H9 (cell line): ENCODE results near the gene PRDX3. TPM values are rescaled to one million over a fixed set of nuclear protein-coding genes. Genes with fewer than 3 reads are reported as not detected.
A peak's percentile ranks its signal among the peaks of the same experiment; 100 is the strongest.

Source experiments
- DNase-seq: peaks from one replicate; pipeline ENCODE4 v3.0.0-alpha.2; 2017
- H2AFZ ChIP-seq: one replicate; pipeline ENCODE4 v1.6.1; 2013; ENCODE audit warnings: mild to moderate bottlenecking, low read length, control low read depth, moderate library complexity
- H2AK5ac ChIP-seq: 2 replicates; pipeline ENCODE4 v1.6.1; 2013; ENCODE audit warnings: low read length, control low read depth, mixed read lengths; ENCODE audit not compliant: insufficient read length
- H2BK120ac ChIP-seq: one replicate; pipeline ENCODE4 v1.6.1; 2013; ENCODE audit warnings: low read depth, mild to moderate bottlenecking, low read length, control low read depth, inconsistent platforms; ENCODE audit not compliant: poor library complexity, severe bottlenecking
- H2BK12ac ChIP-seq: 2 replicates; pipeline ENCODE4 v1.6.1; 2013; ENCODE audit warnings: low read length, control low read depth, mixed read lengths, low read depth; ENCODE audit not compliant: insufficient read length
- H2BK15ac ChIP-seq: 2 replicates; pipeline ENCODE4 v1.6.1; 2013; ENCODE audit warnings: low read depth, low read length, control low read depth
- H2BK20ac ChIP-seq: one replicate; pipeline ENCODE4 v1.6.1; 2013; ENCODE audit warnings: low read depth, mild to moderate bottlenecking, low read length, control low read depth, inconsistent platforms; ENCODE audit not compliant: poor library complexity, severe bottlenecking
- H2BK5ac ChIP-seq: 2 replicates; pipeline ENCODE4 v1.6.1; 2013; ENCODE audit warnings: low read length, control low read depth, mixed read lengths; ENCODE audit not compliant: insufficient read length
- H3K14ac ChIP-seq: 2 replicates; pipeline ENCODE4 v1.6.1; 2013; ENCODE audit warnings: low read length, control low read depth; ENCODE audit not compliant: insufficient read depth
- H3K18ac ChIP-seq: 2 replicates; pipeline ENCODE4 v1.6.1; 2013; ENCODE audit warnings: low read depth, mild to moderate bottlenecking, mixed read lengths, low read length, control low read depth; ENCODE audit not compliant: insufficient read length
- H3K23ac ChIP-seq: 2 replicates; pipeline ENCODE4 v1.6.1; 2013; ENCODE audit warnings: low read length, control low read depth, mixed read lengths, low read depth; ENCODE audit not compliant: insufficient read length
- H3K23me2 ChIP-seq: 2 replicates; pipeline ENCODE4 v1.6.1; 2013; ENCODE audit warnings: low read depth, mild to moderate bottlenecking, mixed read lengths, low read length, control low read depth; ENCODE audit not compliant: insufficient read length, poor library complexity, severe bottlenecking
- H3K27ac ChIP-seq: 2 replicates; pipeline ENCODE4 v1.5.1; 2013; ENCODE audit warnings: low read length, control low read depth, mixed read lengths, low read depth; ENCODE audit not compliant: insufficient read length
- H3K27me3 ChIP-seq: 2 replicates; pipeline ENCODE4 v1.6.1; 2013; ENCODE audit warnings: low read length, control low read depth, inconsistent platforms; ENCODE audit not compliant: insufficient read depth
- H3K4ac ChIP-seq: 2 replicates; pipeline ENCODE4 v1.6.1; 2013; ENCODE audit warnings: low read depth, mild to moderate bottlenecking, control low read depth, inconsistent platforms, low read length, moderate library complexity
- H3K4me1 ChIP-seq: 2 replicates; pipeline ENCODE4 v1.6.1; 2013; ENCODE audit warnings: low read length, control low read depth, inconsistent platforms; ENCODE audit not compliant: insufficient read depth
- H3K4me2 ChIP-seq: 2 replicates; pipeline ENCODE4 v1.6.1; 2013; ENCODE audit warnings: low read length, control low read depth, mixed read lengths; ENCODE audit not compliant: insufficient read length, insufficient read depth
- H3K56ac ChIP-seq: 2 replicates; pipeline ENCODE4 v1.6.1; 2013; ENCODE audit warnings: low read depth, mild to moderate bottlenecking, mixed read lengths, low read length, control low read depth; ENCODE audit not compliant: insufficient read length
- H3K79me1 ChIP-seq: 2 replicates; pipeline ENCODE4 v1.6.1; 2013; ENCODE audit warnings: low read depth, mild to moderate bottlenecking, moderate library complexity, low read length, control low read depth, inconsistent platforms; ENCODE audit not compliant: insufficient read depth, poor library complexity, severe bottlenecking
- H3K79me2 ChIP-seq: 2 replicates; pipeline ENCODE4 v1.6.1; 2013; ENCODE audit warnings: low read length, control low read depth, inconsistent platforms; ENCODE audit not compliant: insufficient read depth
- H3K9ac ChIP-seq: 2 replicates; pipeline ENCODE4 v1.6.1; 2013; ENCODE audit warnings: low read length, control low read depth, mixed read lengths; ENCODE audit not compliant: insufficient read length; ENCODE audit errors: extremely low read depth
- H3K9me3 ChIP-seq: one replicate; pipeline ENCODE4 v1.6.1; 2013; ENCODE audit warnings: low read depth, low read length, inconsistent platforms; ENCODE audit not compliant: control insufficient read depth
- H3T11ph ChIP-seq: one replicate; pipeline ENCODE4 v1.6.1; 2013; ENCODE audit warnings: mild to moderate bottlenecking, low read length, control low read depth, inconsistent platforms
- H4K20me1 ChIP-seq: one replicate; pipeline ENCODE4 v1.6.1; 2013; ENCODE audit not compliant: control insufficient read depth, insufficient read length, insufficient read depth
- H4K5ac ChIP-seq: 2 replicates; pipeline ENCODE4 v1.6.1; 2013; ENCODE audit warnings: low read depth, mild to moderate bottlenecking, mixed read lengths, low read length, control low read depth; ENCODE audit not compliant: insufficient read length
- H4K8ac ChIP-seq: replicated peaks from 2 replicates; pipeline ENCODE4 v1.6.1; 2013; ENCODE audit warnings: low read length, control low read depth, mixed read lengths, low read depth; ENCODE audit not compliant: insufficient read length
- H4K91ac ChIP-seq: 2 replicates; pipeline ENCODE4 v1.6.1; 2013; ENCODE audit warnings: low read depth, mild to moderate bottlenecking, moderate library complexity, mixed read lengths, low read length, control low read depth; ENCODE audit not compliant: insufficient read length
- H3K27ac Mint-ChIP-seq, 3 experiments: 2 replicates in 2 of 3; 3 replicates in 1 of 3; pipeline ENCODE4 v1.8.0; 2020 to 2021; ENCODE audit warnings: mixed read lengths in 3 of 3, mild to moderate bottlenecking in 1 of 3, moderate library complexity in 1 of 3
- H3K27me3 Mint-ChIP-seq: 2 replicates; pipeline ENCODE4 v1.8.0; 2021; ENCODE audit warnings: low read depth, mild to moderate bottlenecking, moderate library complexity, mixed read lengths
- H3K36me3 Mint-ChIP-seq, 3 experiments: 2 replicates in 2 of 3; 3 replicates in 1 of 3; pipeline ENCODE4 v1.8.0; 2020 to 2021; ENCODE audit warnings: low read depth in 3 of 3, mixed read lengths in 3 of 3; ENCODE audit not compliant: insufficient read depth in 1 of 3
- H3K4me1 Mint-ChIP-seq, 2 experiments: 2 replicates each; pipeline ENCODE4 v1.8.0; 2020; ENCODE audit warnings: mixed read lengths in 2 of 2
- H3K4me3 Mint-ChIP-seq, 2 experiments: 2 replicates in 1 of 2; 3 replicates in 1 of 2; pipeline ENCODE4 v1.8.0; 2020 to 2021; ENCODE audit warnings: mild to moderate bottlenecking in 2 of 2, mixed read lengths in 2 of 2, moderate library complexity in 1 of 2
- H3K9me3 Mint-ChIP-seq, 2 experiments: 2 replicates in 1 of 2; 3 replicates in 1 of 2; pipeline ENCODE4 v1.8.0; 2020; ENCODE audit warnings: mild to moderate bottlenecking in 2 of 2, mixed read lengths in 2 of 2, moderate library complexity in 1 of 2
- CTCF ChIP-seq: fragments of 200-600 bp; sonication (generic); conservative IDR thresholded peaks from 3 replicates; pipeline ENCODE4 v1.8.0; 2021; ENCODE audit warnings: antibody characterized with exemption, mild to moderate bottlenecking
- WGBS: extraction: QIAGEN DNeasy Blood & Tissue Kit; methylation state at CpG from one replicate; pipeline ENCODE4 v1.1.7; 2013; ENCODE audit warnings: missing lambda C conversion rate, low lambda C conversion rate, mixed read lengths; ENCODE audit not compliant: insufficient read length; ENCODE audit errors: extremely low coverage; 5-methylcytosine and 5-hydroxymethylcytosine counted together
- total RNA-seq: library from RNA; stranded (reverse); gene quantifications from 2 replicates; pipeline ENCODE4 v1.2.1, GENCODE V29; 2021

The PRDX3 gene
- total RNA-seq, 1 experiment from 2014 or later = 181 TPM

GRCh38 chr10:119138346-119139306, 40.0 kb downstream of the PRDX3 start:
- no peak overlapping the region for H3K9ac ChIP-seq
- Mint-ChIP-seq H3K4me3 (no peak overlapping the region), H3K36me3 (peaks cover 5 to 28% (median 19%) of the 10 kb centered on the region in 3 experiments; a peak in 6 of 7 replicates), H3K27ac (peak overlapping the region in 2 of 3 experiments; percentile 32 to 69; a peak in 2 of 7 replicates), H3K4me1 (no peaks in the 10 kb centered on the region), H3K27me3 (no peaks in the 10 kb centered on the region; the same call in 1 of the 2 replicates), H3K9me3 (no peaks in the 10 kb centered on the region; a peak in 1 of 5 replicates)
- no peak overlapping the region for H2AFZ ChIP-seq
- H3K14ac ChIP-seq = no peak overlapping the region
- no peak for TF ChIP-seq CTCF
- H2BK15ac ChIP-seq = no peak overlapping the region
- WGBS = no CpG with 5 or more reads among the region's 16 CpGs
- H2BK5ac ChIP-seq = no peak overlapping the region
- H4K8ac ChIP-seq = no peak overlapping the region
- DNase-seq = no peak
- H2BK120ac ChIP-seq = no peak overlapping the region
- H4K20me1 ChIP-seq = no peaks in the 10 kb centered on the region
- no peak overlapping the region for H3K27ac ChIP-seq
- H3K18ac ChIP-seq = no peak overlapping the region
- H4K91ac ChIP-seq = no peak overlapping the region
- no peak overlapping the region for H3K56ac ChIP-seq
- H2BK12ac ChIP-seq = no peak overlapping the region
- H3K23me2 ChIP-seq = no peaks in the 10 kb centered on the region
- no peak overlapping the region for H2AK5ac ChIP-seq
- no peak overlapping the region for H3T11ph ChIP-seq
- no peak overlapping the region for H4K5ac ChIP-seq
- no peaks in the 10 kb centered on the region for H3K9me3 ChIP-seq
- no peaks in the 10 kb centered on the region for H3K79me1 ChIP-seq
- no peak overlapping the region for H3K4me2 ChIP-seq
- H3K4ac ChIP-seq = no peak overlapping the region
- no peak overlapping the region for H2BK20ac ChIP-seq
- H3K23ac ChIP-seq = no peak overlapping the region
- no peaks in the 10 kb centered on the region for H3K27me3 ChIP-seq
- H3K79me2 ChIP-seq = no peaks in the 10 kb centered on the region
- no peaks in the 10 kb centered on the region for H3K4me1 ChIP-seq
